H9 (cell line): Measurements from ENCODE around the gene SPATA20. TPM values are rescaled to one million over a fixed set of nuclear protein-coding genes. Genes with fewer than 3 reads are reported as not detected.

Experiments used
- DNase-seq: peaks from one replicate; pipeline ENCODE4 v3.0.0-alpha.2; 2017
- H2AFZ ChIP-seq: one replicate; pipeline ENCODE4 v1.6.1; 2013; ENCODE audit warnings: mild to moderate bottlenecking, low read length, control low read depth, moderate library complexity
- H2AK5ac ChIP-seq: 2 replicates; pipeline ENCODE4 v1.6.1; 2013; ENCODE audit warnings: low read length, control low read depth, mixed read lengths; ENCODE audit not compliant: insufficient read length
- H2BK120ac ChIP-seq: one replicate; pipeline ENCODE4 v1.6.1; 2013; ENCODE audit warnings: low read depth, mild to moderate bottlenecking, low read length, control low read depth, inconsistent platforms; ENCODE audit not compliant: poor library complexity, severe bottlenecking
- H2BK12ac ChIP-seq: 2 replicates; pipeline ENCODE4 v1.6.1; 2013; ENCODE audit warnings: low read length, control low read depth, mixed read lengths, low read depth; ENCODE audit not compliant: insufficient read length
- H2BK15ac ChIP-seq: 2 replicates; pipeline ENCODE4 v1.6.1; 2013; ENCODE audit warnings: low read depth, low read length, control low read depth
- H2BK20ac ChIP-seq: one replicate; pipeline ENCODE4 v1.6.1; 2013; ENCODE audit warnings: low read depth, mild to moderate bottlenecking, low read length, control low read depth, inconsistent platforms; ENCODE audit not compliant: poor library complexity, severe bottlenecking
- H2BK5ac ChIP-seq: 2 replicates; pipeline ENCODE4 v1.6.1; 2013; ENCODE audit warnings: low read length, control low read depth, mixed read lengths; ENCODE audit not compliant: insufficient read length
- H3K14ac ChIP-seq: 2 replicates; pipeline ENCODE4 v1.6.1; 2013; ENCODE audit warnings: low read length, control low read depth; ENCODE audit not compliant: insufficient read depth
- H3K18ac ChIP-seq: 2 replicates; pipeline ENCODE4 v1.6.1; 2013; ENCODE audit warnings: low read depth, mild to moderate bottlenecking, mixed read lengths, low read length, control low read depth; ENCODE audit not compliant: insufficient read length
- H3K23ac ChIP-seq: 2 replicates; pipeline ENCODE4 v1.6.1; 2013; ENCODE audit warnings: low read length, control low read depth, mixed read lengths, low read depth; ENCODE audit not compliant: insufficient read length
- H3K23me2 ChIP-seq: 2 replicates; pipeline ENCODE4 v1.6.1; 2013; ENCODE audit warnings: low read depth, mild to moderate bottlenecking, mixed read lengths, low read length, control low read depth; ENCODE audit not compliant: insufficient read length, poor library complexity, severe bottlenecking
- H3K27ac ChIP-seq: 2 replicates; pipeline ENCODE4 v1.5.1; 2013; ENCODE audit warnings: low read length, control low read depth, mixed read lengths, low read depth; ENCODE audit not compliant: insufficient read length
- H3K27me3 ChIP-seq: 2 replicates; pipeline ENCODE4 v1.6.1; 2013; ENCODE audit warnings: low read length, control low read depth, inconsistent platforms; ENCODE audit not compliant: insufficient read depth
- H3K4ac ChIP-seq: 2 replicates; pipeline ENCODE4 v1.6.1; 2013; ENCODE audit warnings: low read depth, mild to moderate bottlenecking, control low read depth, inconsistent platforms, low read length, moderate library complexity
- H3K4me1 ChIP-seq: 2 replicates; pipeline ENCODE4 v1.6.1; 2013; ENCODE audit warnings: low read length, control low read depth, inconsistent platforms; ENCODE audit not compliant: insufficient read depth
- H3K4me2 ChIP-seq: 2 replicates; pipeline ENCODE4 v1.6.1; 2013; ENCODE audit warnings: low read length, control low read depth, mixed read lengths; ENCODE audit not compliant: insufficient read length, insufficient read depth
- H3K56ac ChIP-seq: 2 replicates; pipeline ENCODE4 v1.6.1; 2013; ENCODE audit warnings: low read depth, mild to moderate bottlenecking, mixed read lengths, low read length, control low read depth; ENCODE audit not compliant: insufficient read length
- H3K79me1 ChIP-seq: 2 replicates; pipeline ENCODE4 v1.6.1; 2013; ENCODE audit warnings: low read depth, mild to moderate bottlenecking, moderate library complexity, low read length, control low read depth, inconsistent platforms; ENCODE audit not compliant: insufficient read depth, poor library complexity, severe bottlenecking
- H3K79me2 ChIP-seq: 2 replicates; pipeline ENCODE4 v1.6.1; 2013; ENCODE audit warnings: low read length, control low read depth, inconsistent platforms; ENCODE audit not compliant: insufficient read depth
- H3K9ac ChIP-seq: 2 replicates; pipeline ENCODE4 v1.6.1; 2013; ENCODE audit warnings: low read length, control low read depth, mixed read lengths; ENCODE audit not compliant: insufficient read length; ENCODE audit errors: extremely low read depth
- H3K9me3 ChIP-seq: one replicate; pipeline ENCODE4 v1.6.1; 2013; ENCODE audit warnings: low read depth, low read length, inconsistent platforms; ENCODE audit not compliant: control insufficient read depth
- H3T11ph ChIP-seq: one replicate; pipeline ENCODE4 v1.6.1; 2013; ENCODE audit warnings: mild to moderate bottlenecking, low read length, control low read depth, inconsistent platforms
- H4K20me1 ChIP-seq: one replicate; pipeline ENCODE4 v1.6.1; 2013; ENCODE audit not compliant: control insufficient read depth, insufficient read length, insufficient read depth
- H4K5ac ChIP-seq: 2 replicates; pipeline ENCODE4 v1.6.1; 2013; ENCODE audit warnings: low read depth, mild to moderate bottlenecking, mixed read lengths, low read length, control low read depth; ENCODE audit not compliant: insufficient read length
- H4K8ac ChIP-seq: replicated peaks from 2 replicates; pipeline ENCODE4 v1.6.1; 2013; ENCODE audit warnings: low read length, control low read depth, mixed read lengths, low read depth; ENCODE audit not compliant: insufficient read length
- H4K91ac ChIP-seq: 2 replicates; pipeline ENCODE4 v1.6.1; 2013; ENCODE audit warnings: low read depth, mild to moderate bottlenecking, moderate library complexity, mixed read lengths, low read length, control low read depth; ENCODE audit not compliant: insufficient read length
- H3K27ac Mint-ChIP-seq, 3 experiments: 2 replicates in 2 of 3; 3 replicates in 1 of 3; pipeline ENCODE4 v1.8.0; 2020 to 2021; ENCODE audit warnings: mixed read lengths in 3 of 3, mild to moderate bottlenecking in 1 of 3, moderate library complexity in 1 of 3
- H3K27me3 Mint-ChIP-seq: 2 replicates; pipeline ENCODE4 v1.8.0; 2021; ENCODE audit warnings: low read depth, mild to moderate bottlenecking, moderate library complexity, mixed read lengths
- H3K36me3 Mint-ChIP-seq, 3 experiments: 2 replicates in 2 of 3; 3 replicates in 1 of 3; pipeline ENCODE4 v1.8.0; 2020 to 2021; ENCODE audit warnings: low read depth in 3 of 3, mixed read lengths in 3 of 3; ENCODE audit not compliant: insufficient read depth in 1 of 3
- H3K4me1 Mint-ChIP-seq, 2 experiments: 2 replicates each; pipeline ENCODE4 v1.8.0; 2020; ENCODE audit warnings: mixed read lengths in 2 of 2
- H3K4me3 Mint-ChIP-seq, 2 experiments: 2 replicates in 1 of 2; 3 replicates in 1 of 2; pipeline ENCODE4 v1.8.0; 2020 to 2021; ENCODE audit warnings: mild to moderate bottlenecking in 2 of 2, mixed read lengths in 2 of 2, moderate library complexity in 1 of 2
- H3K9me3 Mint-ChIP-seq, 2 experiments: 2 replicates in 1 of 2; 3 replicates in 1 of 2; pipeline ENCODE4 v1.8.0; 2020; ENCODE audit warnings: mild to moderate bottlenecking in 2 of 2, mixed read lengths in 2 of 2, moderate library complexity in 1 of 2
- CTCF ChIP-seq: fragments of 200-600 bp; sonication (generic); conservative IDR thresholded peaks from 3 replicates; pipeline ENCODE4 v1.8.0; 2021; ENCODE audit warnings: antibody characterized with exemption, mild to moderate bottlenecking
- WGBS: extraction: QIAGEN DNeasy Blood & Tissue Kit; methylation state at CpG from one replicate; pipeline ENCODE4 v1.1.7; 2013; ENCODE audit warnings: missing lambda C conversion rate, low lambda C conversion rate, mixed read lengths; ENCODE audit not compliant: insufficient read length; ENCODE audit errors: extremely low coverage; 5-methylcytosine and 5-hydroxymethylcytosine counted together
- total RNA-seq: library from RNA; stranded (reverse); gene quantifications from 2 replicates; pipeline ENCODE4 v1.2.1, GENCODE V29; 2021

SPATA20 gene
- total RNA-seq, 1 experiment from 2014 or later, result 23.9 TPM

- H3K14ac ChIP-seq, result no peak overlapping the region; the same call in 1 of the 2 replicates
- H3K9me3 ChIP-seq, result no peaks in the 10 kb centered on the region
- no peaks in the 10 kb centered on the region for H4K20me1 ChIP-seq
- no peak overlapping the region for H3T11ph ChIP-seq
- H4K5ac ChIP-seq, result no peak overlapping the region
- H3K23me2 ChIP-seq, result no peaks in the 10 kb centered on the region
- DNase-seq, result no peak
- no peak overlapping the region for H3K23ac ChIP-seq
- no peaks in the 10 kb centered on the region; the same call in 1 of the 2 replicates for H3K27me3 ChIP-seq
- no peak overlapping the region for H2BK120ac ChIP-seq
- H3K56ac ChIP-seq, result no peak overlapping the region
- H3K4me1 ChIP-seq, result no peaks in the 10 kb centered on the region
- H3K4me2 ChIP-seq, result no peak overlapping the region
- H4K8ac ChIP-seq, result no peak overlapping the region
- H2BK5ac ChIP-seq, result no peak overlapping the region
- H2BK15ac ChIP-seq, result no peak overlapping the region
- no peak overlapping the region for H2BK12ac ChIP-seq
- Mint-ChIP-seq H3K9me3 (no peaks in the 10 kb centered on the region), H3K36me3 (peaks cover 0 to 5% (median 2%) of the 10 kb centered on the region in 3 experiments; a peak in 2 of 7 replicates), H3K4me1 (peaks cover 17 to 25% of the 10 kb centered on the region in 2 experiments; a peak in 3 of 4 replicates), H3K27me3 (peaks cover 20% of the 10 kb centered on the region), H3K27ac (no peak overlapping the region; a peak in 1 of 7 replicates), H3K4me3 (no peak overlapping the region)
- no peak overlapping the region for H3K9ac ChIP-seq
- H3K27ac ChIP-seq, result no peak overlapping the region
- no peak for TF ChIP-seq CTCF
- no peak overlapping the region for H4K91ac ChIP-seq
- no peak overlapping the region for H2BK20ac ChIP-seq
- no peak overlapping the region for H3K18ac ChIP-seq
- no peak overlapping the region for H2AK5ac ChIP-seq
- no CpG with 5 or more reads among the region's 20 CpGs for WGBS
- H2AFZ ChIP-seq, result no peak overlapping the region
- H3K79me1 ChIP-seq, result no peaks in the 10 kb centered on the region
- no peaks in the 10 kb centered on the region for H3K79me2 ChIP-seq
- no peak overlapping the region for H3K4ac ChIP-seq
Measured at GRCh38 chr17:50572541-50572940, 25.6 kb downstream of the SPATA20 start.
